K562 (cell line): ENCODE data around the gene UNC93B1.

Experiments used
- CBX1 ChIP-seq: sonication (generic); IDR thresholded peaks from 2 replicates; pipeline ENCODE4 v1.6.1; 2016; ENCODE audit warnings: antibody characterized with exemption, low read depth, mild to moderate bottlenecking
- CCNT2 ChIP-seq: IDR thresholded peaks from 2 replicates; pipeline ENCODE4 v1.6.1; 2011; ENCODE audit warnings: borderline replicate concordance, low read depth, mild to moderate bottlenecking, moderate library complexity, mixed read lengths, low read length; ENCODE audit not compliant: insufficient read length; ENCODE audit errors: extremely low read depth
- CEBPG ChIP-seq, 3 experiments: fragments of 200-800 bp in 1 of 3; sonication (Bioruptor generic) in 1 of 3; sonication (generic) in 1 of 3; formaldehyde crosslinking in 1 of 3; IDR thresholded peaks in 2 of 3; conservative IDR thresholded peaks in 1 of 3; 2 replicates each; pipeline versions ENCODE4 v1.6.1 to v1.8.0; 2016 to 2022; ENCODE audit warnings: missing compliant biosample characterization in 2 of 3, missing genetic modification characterization in 2 of 3, mild to moderate bottlenecking in 1 of 3, missing genetic modification reagents in 1 of 3
- FOXJ3 ChIP-seq: sonication (generic); formaldehyde crosslinking; IDR thresholded peaks from 2 replicates; pipeline ENCODE4 v1.4.0; 2020; ENCODE audit warnings: mild to moderate bottlenecking, missing genetic modification reagents
- FOXP1 ChIP-seq: sonication (generic); formaldehyde crosslinking; IDR thresholded peaks from 2 replicates; pipeline ENCODE4 v1.8.0; 2022; ENCODE audit warnings: mild to moderate bottlenecking, missing genetic modification reagents
- HNRNPL ChIP-seq: fragments of 200-400 bp; formaldehyde crosslinking; IDR thresholded peaks from 2 replicates; pipeline ENCODE4 v1.6.1; 2017; ENCODE audit warnings: low read depth, mild to moderate bottlenecking, low read length
- MBD2 ChIP-seq: sonication (generic); IDR thresholded peaks from 2 replicates; pipeline ENCODE4 v1.6.1; 2016; ENCODE audit warnings: low read depth, borderline replicate concordance
- MXI1 ChIP-seq: IDR thresholded peaks from 2 replicates; pipeline ENCODE4 v1.6.1; 2011; ENCODE audit warnings: low read depth, mild to moderate bottlenecking, improper control_type of control experiment, low read length
- TGIF2 ChIP-seq: sonication (generic); formaldehyde crosslinking; IDR thresholded peaks from 2 replicates; pipeline ENCODE4 v1.8.1; 2022; ENCODE audit warnings: mild to moderate bottlenecking, missing genetic modification reagents, moderate library complexity
- ZBTB17 ChIP-seq: fragments of 450-650 bp; formaldehyde crosslinking; IDR thresholded peaks from 2 replicates; pipeline ENCODE4 v1.4.0; 2020; ENCODE audit warnings: mild to moderate bottlenecking
- TF ChIP-seq, protein P1 (sequence below): sonication (generic); formaldehyde crosslinking; IDR thresholded peaks from 2 replicates; pipeline ENCODE4 v1.8.0; 2023; ENCODE audit warnings: mild to moderate bottlenecking, missing genetic modification reagents
- TF ChIP-seq, protein P2 (sequence below), 3 experiments: IDR thresholded peaks in 2 of 3; conservative IDR thresholded peaks in 1 of 3; 2 replicates each; pipeline ENCODE4 v1.5.1; 2011 to 2012; ENCODE audit warnings: low read length in 3 of 3, mild to moderate bottlenecking in 3 of 3, control low read depth in 2 of 3, improper control_type of control experiment in 1 of 3, inconsistent platforms in 1 of 3, low read depth in 1 of 3, mixed read lengths in 1 of 3, moderate library complexity in 1 of 3; ENCODE audit not compliant: insufficient read depth in 2 of 3
- TF ChIP-seq, protein P3 (sequence below): IDR thresholded peaks from 2 replicates; pipeline ENCODE4 v1.6.1; 2011; ENCODE audit warnings: borderline replicate concordance, low read depth, mild to moderate bottlenecking, moderate library complexity, low read length; ENCODE audit not compliant: insufficient read depth, poor library complexity, severe bottlenecking
- TF ChIP-seq, protein P4 (sequence below): sonication (generic); formaldehyde crosslinking; IDR thresholded peaks from 2 replicates; pipeline ENCODE4 v1.8.0; 2022; ENCODE audit warnings: mild to moderate bottlenecking, missing genetic modification reagents

DNA sequence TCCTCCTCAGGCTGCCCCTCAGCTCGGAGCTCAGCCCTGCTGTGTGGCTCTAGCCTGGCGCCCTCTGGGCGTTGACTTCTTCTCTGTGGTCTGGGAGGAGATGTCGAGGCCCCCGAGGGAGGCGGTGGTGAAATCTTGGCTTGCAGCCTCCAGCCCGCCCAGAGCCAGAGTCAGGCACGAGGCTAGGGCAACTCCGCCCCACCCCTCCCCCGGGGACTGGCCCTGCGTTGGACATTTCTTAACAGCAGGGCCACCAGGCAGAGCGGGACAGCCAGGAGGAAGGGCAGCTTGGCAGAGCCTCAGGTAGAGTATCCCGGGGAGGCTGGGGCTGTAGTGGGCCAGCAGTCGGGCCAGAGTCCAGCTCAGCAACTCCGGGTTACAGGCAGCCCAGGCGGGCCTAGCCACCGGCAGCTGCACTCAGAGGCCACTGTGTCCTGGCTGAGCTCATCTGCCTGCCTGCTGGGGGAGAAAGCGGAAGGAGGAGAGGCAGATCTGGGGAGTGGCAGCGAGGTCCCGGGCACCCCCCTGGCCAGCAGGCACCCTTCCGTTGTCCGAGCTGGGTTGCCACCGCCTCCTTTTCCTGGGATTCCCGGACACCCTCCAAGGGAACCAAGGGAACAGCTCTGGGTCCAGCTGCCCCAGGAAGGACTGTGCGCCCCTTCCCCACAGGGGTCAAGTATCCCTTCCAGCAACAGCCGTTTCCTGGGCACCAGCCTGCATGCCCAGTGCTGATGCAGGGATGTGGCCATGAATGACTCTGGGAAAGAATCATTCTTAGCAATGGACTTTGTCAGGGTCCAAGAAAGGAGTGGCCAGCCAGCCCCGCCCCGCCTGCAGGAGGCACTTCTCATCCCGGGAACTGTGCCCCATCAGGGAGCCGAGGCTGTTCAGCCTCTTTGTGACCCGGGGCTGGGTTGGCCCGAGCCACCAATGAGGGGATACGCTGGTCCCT is 6.5 kb upstream of the UNC93B1 start, which contains the start of gene ALDH3B1:
- no peak for TF ChIP-seq CEBPG (CRISPR knock-in tag; IDR thresholded peaks at IDR 0.05)
- TF ChIP-seq CEBPG (tag; conservative IDR thresholded peaks at IDR 0.05 in 1 of 2, IDR thresholded peaks at IDR 0.05 in 1 of 2) = no peak
- no peak for TF ChIP-seq CBX1
- TF ChIP-seq ZBTB17 (CRISPR knock-in tag) = 0 out of 2 replicates have a peak, but pooled peaks have one; percentile 50
- TF ChIP-seq TGIF2 = no peak
- no peak for TF ChIP-seq MXI1
- TF ChIP-seq, protein P1, sequence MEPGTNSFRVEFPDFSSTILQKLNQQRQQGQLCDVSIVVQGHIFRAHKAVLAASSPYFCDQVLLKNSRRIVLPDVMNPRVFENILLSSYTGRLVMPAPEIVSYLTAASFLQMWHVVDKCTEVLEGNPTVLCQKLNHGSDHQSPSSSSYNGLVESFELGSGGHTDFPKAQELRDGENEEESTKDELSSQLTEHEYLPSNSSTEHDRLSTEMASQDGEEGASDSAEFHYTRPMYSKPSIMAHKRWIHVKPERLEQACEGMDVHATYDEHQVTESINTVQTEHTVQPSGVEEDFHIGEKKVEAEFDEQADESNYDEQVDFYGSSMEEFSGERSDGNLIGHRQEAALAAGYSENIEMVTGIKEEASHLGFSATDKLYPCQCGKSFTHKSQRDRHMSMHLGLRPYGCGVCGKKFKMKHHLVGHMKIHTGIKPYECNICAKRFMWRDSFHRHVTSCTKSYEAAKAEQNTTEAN (CRISPR knock-in tag) = no peak
- no peak for TF ChIP-seq CCNT2
- TF ChIP-seq FOXP1 (CRISPR knock-in tag) = no peak
- 0 out of 2 replicates have a peak, but pooled peaks have one; percentile 23 for TF ChIP-seq MBD2
- TF ChIP-seq, protein P2, sequence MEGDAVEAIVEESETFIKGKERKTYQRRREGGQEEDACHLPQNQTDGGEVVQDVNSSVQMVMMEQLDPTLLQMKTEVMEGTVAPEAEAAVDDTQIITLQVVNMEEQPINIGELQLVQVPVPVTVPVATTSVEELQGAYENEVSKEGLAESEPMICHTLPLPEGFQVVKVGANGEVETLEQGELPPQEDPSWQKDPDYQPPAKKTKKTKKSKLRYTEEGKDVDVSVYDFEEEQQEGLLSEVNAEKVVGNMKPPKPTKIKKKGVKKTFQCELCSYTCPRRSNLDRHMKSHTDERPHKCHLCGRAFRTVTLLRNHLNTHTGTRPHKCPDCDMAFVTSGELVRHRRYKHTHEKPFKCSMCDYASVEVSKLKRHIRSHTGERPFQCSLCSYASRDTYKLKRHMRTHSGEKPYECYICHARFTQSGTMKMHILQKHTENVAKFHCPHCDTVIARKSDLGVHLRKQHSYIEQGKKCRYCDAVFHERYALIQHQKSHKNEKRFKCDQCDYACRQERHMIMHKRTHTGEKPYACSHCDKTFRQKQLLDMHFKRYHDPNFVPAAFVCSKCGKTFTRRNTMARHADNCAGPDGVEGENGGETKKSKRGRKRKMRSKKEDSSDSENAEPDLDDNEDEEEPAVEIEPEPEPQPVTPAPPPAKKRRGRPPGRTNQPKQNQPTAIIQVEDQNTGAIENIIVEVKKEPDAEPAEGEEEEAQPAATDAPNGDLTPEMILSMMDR (IDR thresholded peaks at IDR 0.05 in 2 of 3, conservative IDR thresholded peaks at IDR 0.05 in 1 of 3; ENCODE audit: insufficient read depth in 2 of 3, low read depth in 1 of 3, low read length in 3 of 3) = peak in 1 of 3 experiments; percentile 8; a peak in 1 of 6 replicates
- TF ChIP-seq, protein P3, sequence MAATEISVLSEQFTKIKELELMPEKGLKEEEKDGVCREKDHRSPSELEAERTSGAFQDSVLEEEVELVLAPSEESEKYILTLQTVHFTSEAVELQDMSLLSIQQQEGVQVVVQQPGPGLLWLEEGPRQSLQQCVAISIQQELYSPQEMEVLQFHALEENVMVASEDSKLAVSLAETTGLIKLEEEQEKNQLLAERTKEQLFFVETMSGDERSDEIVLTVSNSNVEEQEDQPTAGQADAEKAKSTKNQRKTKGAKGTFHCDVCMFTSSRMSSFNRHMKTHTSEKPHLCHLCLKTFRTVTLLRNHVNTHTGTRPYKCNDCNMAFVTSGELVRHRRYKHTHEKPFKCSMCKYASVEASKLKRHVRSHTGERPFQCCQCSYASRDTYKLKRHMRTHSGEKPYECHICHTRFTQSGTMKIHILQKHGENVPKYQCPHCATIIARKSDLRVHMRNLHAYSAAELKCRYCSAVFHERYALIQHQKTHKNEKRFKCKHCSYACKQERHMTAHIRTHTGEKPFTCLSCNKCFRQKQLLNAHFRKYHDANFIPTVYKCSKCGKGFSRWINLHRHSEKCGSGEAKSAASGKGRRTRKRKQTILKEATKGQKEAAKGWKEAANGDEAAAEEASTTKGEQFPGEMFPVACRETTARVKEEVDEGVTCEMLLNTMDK = peak; percentile 12
- no peak for TF ChIP-seq HNRNPL
- TF ChIP-seq, protein P4, sequence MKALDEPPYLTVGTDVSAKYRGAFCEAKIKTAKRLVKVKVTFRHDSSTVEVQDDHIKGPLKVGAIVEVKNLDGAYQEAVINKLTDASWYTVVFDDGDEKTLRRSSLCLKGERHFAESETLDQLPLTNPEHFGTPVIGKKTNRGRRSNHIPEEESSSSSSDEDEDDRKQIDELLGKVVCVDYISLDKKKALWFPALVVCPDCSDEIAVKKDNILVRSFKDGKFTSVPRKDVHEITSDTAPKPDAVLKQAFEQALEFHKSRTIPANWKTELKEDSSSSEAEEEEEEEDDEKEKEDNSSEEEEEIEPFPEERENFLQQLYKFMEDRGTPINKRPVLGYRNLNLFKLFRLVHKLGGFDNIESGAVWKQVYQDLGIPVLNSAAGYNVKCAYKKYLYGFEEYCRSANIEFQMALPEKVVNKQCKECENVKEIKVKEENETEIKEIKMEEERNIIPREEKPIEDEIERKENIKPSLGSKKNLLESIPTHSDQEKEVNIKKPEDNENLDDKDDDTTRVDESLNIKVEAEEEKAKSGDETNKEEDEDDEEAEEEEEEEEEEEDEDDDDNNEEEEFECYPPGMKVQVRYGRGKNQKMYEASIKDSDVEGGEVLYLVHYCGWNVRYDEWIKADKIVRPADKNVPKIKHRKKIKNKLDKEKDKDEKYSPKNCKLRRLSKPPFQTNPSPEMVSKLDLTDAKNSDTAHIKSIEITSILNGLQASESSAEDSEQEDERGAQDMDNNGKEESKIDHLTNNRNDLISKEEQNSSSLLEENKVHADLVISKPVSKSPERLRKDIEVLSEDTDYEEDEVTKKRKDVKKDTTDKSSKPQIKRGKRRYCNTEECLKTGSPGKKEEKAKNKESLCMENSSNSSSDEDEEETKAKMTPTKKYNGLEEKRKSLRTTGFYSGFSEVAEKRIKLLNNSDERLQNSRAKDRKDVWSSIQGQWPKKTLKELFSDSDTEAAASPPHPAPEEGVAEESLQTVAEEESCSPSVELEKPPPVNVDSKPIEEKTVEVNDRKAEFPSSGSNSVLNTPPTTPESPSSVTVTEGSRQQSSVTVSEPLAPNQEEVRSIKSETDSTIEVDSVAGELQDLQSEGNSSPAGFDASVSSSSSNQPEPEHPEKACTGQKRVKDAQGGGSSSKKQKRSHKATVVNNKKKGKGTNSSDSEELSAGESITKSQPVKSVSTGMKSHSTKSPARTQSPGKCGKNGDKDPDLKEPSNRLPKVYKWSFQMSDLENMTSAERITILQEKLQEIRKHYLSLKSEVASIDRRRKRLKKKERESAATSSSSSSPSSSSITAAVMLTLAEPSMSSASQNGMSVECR (CRISPR knock-in tag) = no peak
- no peak for TF ChIP-seq FOXJ3
